ENCODE data around the gene IPPK.
A peak's percentile ranks its signal among the peaks of the same experiment; 100 is the strongest.

The IPPK gene

GRCh38 chr9:92707530-92707929, 37.6 kb upstream of the IPPK start:
- Histone ChIP-seq H3K9me2 (replicated peaks; ENCODE audit: control insufficient read depth, low read length) (no peaks in the 10 kb centered on the region), H3K79me2 (ENCODE audit: control insufficient read depth, low read length) (no peaks in the 10 kb centered on the region), H3F3A (ENCODE audit: control insufficient read depth, insufficient read depth) (peaks cover 15% of the 10 kb centered on the region), H3K4me3 (ENCODE audit: low read length) (no peak overlapping the region), H3K9me3 (ENCODE audit: control insufficient read depth, insufficient read depth, low read length) (no peaks in the 10 kb centered on the region), H4K20me1 (ENCODE audit: control insufficient read depth, insufficient read depth, low read depth, low read length) (no peaks in the 10 kb centered on the region), H3K27me3 (ENCODE audit: control insufficient read depth, low read length) (no peaks in the 10 kb centered on the region), H3K27ac (ENCODE audit: low read depth, low read length) (no peak overlapping the region), H3K4me1 (ENCODE audit: control insufficient read depth, low read length) (peaks cover 7% of the 10 kb centered on the region), H3K4me2 (ENCODE audit: low read length) (no peak overlapping the region), H3K36me3 (ENCODE audit: control insufficient read depth, low read length) (peaks cover 30% of the 10 kb centered on the region)
- TF ChIP-seq CTCF (IDR thresholded peaks at IDR 0.05; ENCODE audit: low read depth, low read length, poor library complexity, severe bottlenecking) (no peak), EZH2phosphoT487 (IDR thresholded peaks at IDR 0.05; ENCODE audit: borderline replicate concordance, low read length) (no peak)

GRCh38 chr9:92706218-92706940, 36.4 kb upstream of the IPPK start:
- Histone ChIP-seq H3F3A (ENCODE audit: control insufficient read depth, insufficient read depth) (peaks cover 15% of the 10 kb centered on the region), H3K79me2 (ENCODE audit: control insufficient read depth, low read length) (no peaks in the 10 kb centered on the region), H4K20me1 (ENCODE audit: control insufficient read depth, insufficient read depth, low read depth, low read length) (no peaks in the 10 kb centered on the region), H3K36me3 (ENCODE audit: control insufficient read depth, low read length) (peaks cover 21% of the 10 kb centered on the region), H3K4me3 (ENCODE audit: low read length) (no peak overlapping the region), H3K9me3 (ENCODE audit: control insufficient read depth, insufficient read depth, low read length) (no peaks in the 10 kb centered on the region), H3K27ac (ENCODE audit: low read depth, low read length) (no peak overlapping the region), H3K4me2 (ENCODE audit: low read length) (no peak overlapping the region), H3K27me3 (ENCODE audit: control insufficient read depth, low read length) (no peaks in the 10 kb centered on the region), H3K4me1 (ENCODE audit: control insufficient read depth, low read length) (no peaks in the 10 kb centered on the region), H3K9me2 (replicated peaks; ENCODE audit: control insufficient read depth, low read length) (no peaks in the 10 kb centered on the region)
- no peak for TF ChIP-seq EZH2phosphoT487 (IDR thresholded peaks at IDR 0.05; ENCODE audit: borderline replicate concordance, low read length)
- peak; percentile 80 for TF ChIP-seq CTCF (IDR thresholded peaks at IDR 0.05; ENCODE audit: low read depth, low read length, poor library complexity, severe bottlenecking)

GRCh38 chr9:92704528-92704927, 34.6 kb upstream of the IPPK start:
- H3K27me3 ChIP-seq (ENCODE audit: control insufficient read depth, low read length) = no peaks in the 10 kb centered on the region
- TF ChIP-seq EZH2phosphoT487 (IDR thresholded peaks at IDR 0.05; ENCODE audit: borderline replicate concordance, low read length) = no peak
- TF ChIP-seq CTCF (IDR thresholded peaks at IDR 0.05; ENCODE audit: low read depth, low read length, poor library complexity, severe bottlenecking) = no peak
- H3K4me1 ChIP-seq (ENCODE audit: control insufficient read depth, low read length) = no peaks in the 10 kb centered on the region
- no peak overlapping the region for H3K27ac ChIP-seq (ENCODE audit: low read depth, low read length)
- no peaks in the 10 kb centered on the region for H3K9me2 ChIP-seq (replicated peaks; ENCODE audit: control insufficient read depth, low read length)
- H3K79me2 ChIP-seq (ENCODE audit: control insufficient read depth, low read length) = no peaks in the 10 kb centered on the region
- no peaks in the 10 kb centered on the region for H4K20me1 ChIP-seq (ENCODE audit: control insufficient read depth, insufficient read depth, low read depth, low read length)
- H3F3A ChIP-seq (ENCODE audit: control insufficient read depth, insufficient read depth) = peaks cover 17% of the 10 kb centered on the region
- H3K4me2 ChIP-seq (ENCODE audit: low read length) = no peak overlapping the region
- no peaks in the 10 kb centered on the region for H3K9me3 ChIP-seq (ENCODE audit: control insufficient read depth, insufficient read depth, low read length)
- H3K36me3 ChIP-seq (ENCODE audit: control insufficient read depth, low read length) = peaks cover 2% of the 10 kb centered on the region; the same call in 1 of the 2 replicates
- H3K4me3 ChIP-seq (ENCODE audit: low read length) = no peak overlapping the region

All from DOHH2 (cell line).